Activated CD4-positive, CD25-positive, alpha-beta regulatory T cell treated with anti-CD3 and anti-CD28 coated beads, Interleukin-2, amount 50 U/mL, for 16 hours (primary cell): ENCODE measurements around the gene FAM20C.
"Not testable (repeated sequence)": the region's sequence is repeated elsewhere in the genome, so short reads cannot be mapped to it uniquely, and the experiment has no call there.

Experiments
- DNase-seq: peaks from one replicate; pipeline ENCODE4 v3.0.0-alpha.2; 2020; ENCODE audit warnings: low read depth, low spot score

The FAM20C gene

DNA sequence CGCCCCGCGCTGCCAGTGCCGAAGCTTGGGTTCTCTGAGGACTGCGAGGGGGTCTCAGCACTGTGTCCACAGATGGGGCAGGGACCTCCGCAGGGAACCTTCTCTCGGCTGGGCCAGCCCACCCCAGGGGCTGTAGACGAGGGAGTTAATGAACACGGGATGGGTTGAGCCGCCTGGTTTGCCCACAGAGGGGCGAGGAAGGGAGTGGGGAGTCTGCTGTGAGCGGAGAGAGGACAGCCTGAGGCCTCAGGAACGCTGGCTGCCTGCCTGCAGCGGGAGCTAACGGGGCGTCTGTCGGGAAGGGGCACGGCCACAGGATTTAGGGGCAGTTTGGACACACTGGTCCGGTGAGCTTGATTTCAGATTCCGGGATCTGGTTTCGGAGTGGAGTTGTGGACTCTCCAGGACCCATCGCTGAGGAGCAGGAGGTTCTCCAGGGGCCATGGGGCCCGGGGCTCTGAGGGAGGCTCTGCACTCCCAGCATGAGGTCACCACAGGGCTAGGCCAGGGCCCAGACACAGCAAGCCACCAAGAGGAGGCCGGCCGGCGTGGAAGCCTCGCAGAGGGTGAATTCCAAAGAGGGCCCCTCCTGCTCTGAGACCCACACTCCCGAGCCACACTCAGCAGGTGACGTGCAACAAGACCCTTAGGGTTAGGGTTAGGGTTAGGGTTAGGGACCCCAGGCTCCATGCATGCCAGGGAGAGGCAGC lies 19.0 kb upstream of the FAM20C start:
- no peak for DNase-seq

- no peak for DNase-seq
Measured at GRCh38 chr7:174716-175115, 17.7 kb upstream of the FAM20C start.

DNA sequence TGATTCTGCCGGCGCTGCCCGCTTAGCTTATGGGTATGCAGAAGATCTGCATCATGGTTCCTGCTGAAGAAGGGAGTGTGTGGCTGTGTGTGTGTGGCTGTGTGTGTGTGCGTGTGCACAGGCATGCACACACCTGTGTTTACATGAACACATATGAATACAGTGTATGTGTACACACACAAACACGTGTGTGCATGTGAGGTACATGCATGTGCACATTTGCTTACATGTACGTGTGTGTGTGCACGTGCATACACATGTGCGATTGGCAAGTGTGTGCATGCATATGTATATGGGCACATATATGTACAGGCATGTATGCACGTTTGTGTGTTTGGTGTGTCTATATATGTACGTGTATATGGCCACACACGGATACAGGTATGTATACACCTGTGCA lies 16.4 kb upstream of the FAM20C start:
- no peak for DNase-seq

GRCh38 chr7:176381-176780 lies 16.0 kb upstream of the FAM20C start:
- no peak for DNase-seq

GRCh38 chr7:176786-177459 lies 15.4 kb upstream of the FAM20C start:
- DNase-seq = no peak

- no peak for DNase-seq
Measured at GRCh38 chr7:178444-178843, 13.9 kb upstream of the FAM20C start.

DNA sequence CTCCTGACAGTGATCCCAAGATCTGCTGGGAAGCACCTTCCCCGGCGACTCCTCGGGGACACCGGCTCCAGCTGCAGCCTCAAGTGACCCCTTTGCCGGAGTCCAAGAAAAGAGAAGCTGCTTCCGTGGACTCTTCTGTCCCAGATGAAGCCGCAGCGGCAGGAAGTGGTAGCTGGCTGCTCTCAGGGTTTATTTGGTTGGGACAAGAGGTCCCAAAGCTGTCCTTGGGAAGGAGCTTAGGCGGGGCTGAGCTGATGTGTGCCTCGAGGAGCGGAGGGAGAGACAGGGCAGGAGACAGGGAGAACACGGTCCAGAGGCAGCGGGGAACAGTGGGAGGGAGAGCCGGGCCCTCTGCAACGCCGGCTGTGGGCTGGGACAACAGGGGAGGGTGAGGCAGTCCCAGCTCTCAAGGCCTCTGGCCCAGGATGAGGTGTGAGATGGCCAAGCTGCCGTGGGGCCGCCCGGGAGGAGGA lies 13.1 kb upstream of the FAM20C start:
- no peak for DNase-seq

DNA sequence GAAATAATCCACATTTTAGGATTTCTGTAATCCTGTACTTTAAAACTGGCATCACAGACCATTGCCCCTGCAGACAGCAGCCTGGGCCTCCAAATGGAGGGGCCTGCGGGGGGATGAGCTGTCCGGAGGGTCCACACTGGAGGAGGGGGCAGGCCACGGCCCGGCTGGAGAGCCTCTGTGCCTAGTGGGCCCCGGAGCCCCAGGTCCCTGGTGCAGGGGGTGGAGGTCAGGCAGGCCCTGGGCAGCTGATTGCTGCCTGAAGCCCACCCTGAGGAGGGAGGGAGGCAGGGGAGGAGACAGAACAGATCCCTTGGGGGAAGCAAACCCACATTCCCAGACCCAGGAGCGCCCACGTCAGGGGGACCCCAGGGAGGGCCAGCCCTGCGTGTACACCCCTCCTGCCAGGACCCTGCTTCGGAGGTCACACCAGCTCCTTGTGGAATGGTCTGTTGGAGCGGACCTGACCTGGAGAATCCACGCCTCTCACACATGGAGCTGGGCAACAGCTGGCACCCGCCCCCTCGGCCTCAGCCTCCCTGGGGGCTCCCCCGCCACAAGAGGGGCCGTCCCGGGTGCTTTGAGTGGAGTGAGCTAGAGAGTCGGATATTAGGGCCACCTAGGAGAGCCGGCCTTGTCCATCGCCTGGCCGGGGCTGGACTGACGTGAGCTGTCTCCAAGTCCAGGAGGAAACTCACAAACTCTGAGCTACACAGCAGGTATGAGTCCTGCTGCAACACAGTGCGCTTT lies 12.2 kb upstream of the FAM20C start:
- no peak for DNase-seq

DNA sequence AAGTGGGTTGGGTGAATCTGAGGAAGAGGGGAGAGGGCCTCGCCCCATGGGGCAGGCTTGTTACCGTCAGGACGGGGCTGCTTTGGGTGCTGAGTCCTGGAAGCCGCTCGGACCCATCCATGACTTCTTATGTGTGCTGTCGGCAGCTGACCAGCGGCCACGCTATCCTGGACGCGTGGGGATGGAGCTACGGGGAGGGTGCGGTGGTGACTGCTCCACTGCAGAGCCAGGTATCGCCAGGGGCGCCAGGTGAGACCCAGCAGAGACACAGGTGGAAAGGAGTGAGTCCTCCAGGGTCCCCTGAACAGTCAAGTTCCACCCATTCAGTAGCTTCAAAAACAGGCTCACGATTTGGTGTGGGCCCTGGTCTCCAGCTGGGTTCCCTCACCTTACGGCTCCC lies 10.6 kb upstream of the FAM20C start:
- DNase-seq = no peak

- DNase-seq = not testable (repeated sequence)
Measured at GRCh38 chr7:182502-182901, 9.9 kb upstream of the FAM20C start.

- no peak for DNase-seq
Measured at GRCh38 chr7:183496-184292, 8.7 kb upstream of the FAM20C start.

DNA sequence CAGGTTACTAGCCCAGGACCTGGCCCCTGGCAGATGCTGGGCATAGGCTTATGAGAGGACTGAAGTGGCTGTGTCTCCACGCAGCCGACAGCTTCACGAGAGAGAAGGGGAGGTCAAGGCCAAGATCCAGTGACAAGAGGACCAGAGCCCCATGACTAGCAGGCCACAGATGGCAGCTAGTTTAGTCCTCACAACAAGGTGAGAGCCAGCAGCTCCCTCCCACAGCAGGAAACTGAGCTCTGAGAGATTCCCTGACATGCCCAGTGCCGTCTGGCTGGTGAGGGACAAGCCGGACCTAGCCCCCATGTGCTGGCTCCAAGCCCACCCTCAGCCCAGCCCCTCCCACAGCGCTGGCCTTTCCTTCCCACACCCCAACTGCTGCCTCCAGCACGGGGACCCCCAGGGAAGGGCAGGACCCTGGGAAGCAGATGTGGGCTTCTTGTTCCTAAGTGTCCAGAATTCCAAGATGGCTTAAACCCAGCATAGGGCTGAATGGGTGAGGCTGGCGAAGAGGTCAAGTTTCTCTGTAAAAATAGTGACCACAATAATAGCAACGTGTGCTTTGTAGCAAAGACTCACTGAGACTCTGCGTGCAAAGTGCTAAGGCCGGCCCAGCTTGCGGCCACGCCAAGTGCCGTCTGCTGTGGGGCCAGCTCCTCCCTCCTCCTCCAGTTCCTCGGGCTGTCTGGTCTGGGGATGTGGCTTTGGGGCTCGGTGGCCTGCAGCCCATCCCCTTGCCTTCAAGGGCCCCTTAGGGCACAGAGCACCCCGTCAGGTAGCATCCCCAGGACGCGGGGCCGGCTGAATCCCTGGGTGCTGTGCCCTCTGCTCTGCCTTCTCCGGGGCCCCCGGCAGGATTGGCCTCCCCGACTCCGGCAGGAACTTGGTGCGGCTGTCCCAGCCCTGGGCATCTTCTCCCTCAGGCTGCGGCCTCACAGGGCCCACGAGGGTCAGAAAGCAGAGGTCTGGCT lies 7.8 kb upstream of the FAM20C start:
- no peak for DNase-seq

DNA sequence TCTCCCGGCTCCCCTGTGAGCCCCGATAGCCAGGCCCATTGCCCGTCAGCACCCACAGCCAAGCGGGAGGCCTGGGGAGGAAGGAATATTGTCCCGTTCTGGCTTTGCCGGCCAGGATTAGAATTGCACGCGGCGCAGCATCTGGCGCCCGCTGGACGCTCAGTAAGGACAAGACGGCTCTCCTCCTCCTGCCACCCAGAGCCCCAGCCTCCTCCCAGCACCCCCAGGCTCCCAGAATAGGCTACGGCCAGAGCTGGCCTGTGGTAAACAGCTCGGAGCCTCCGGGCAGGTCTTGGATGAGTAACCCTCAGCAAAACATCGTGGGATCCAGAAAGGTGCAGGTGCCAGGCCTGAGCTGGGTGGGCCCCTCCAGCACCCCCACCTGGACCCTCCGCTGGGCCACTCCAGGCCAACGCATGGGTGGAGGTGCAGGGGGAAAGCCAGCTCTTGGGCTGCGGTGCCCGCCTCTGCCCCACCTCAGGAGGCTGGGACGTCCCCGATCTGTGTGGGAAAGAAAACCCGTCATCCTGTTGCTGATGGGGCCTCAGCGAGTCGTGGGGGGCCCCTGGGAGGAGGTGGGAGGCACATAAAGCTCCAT lies 5.8 kb upstream of the FAM20C start:
- DNase-seq = no peak

GRCh38 chr7:187227-187927 lies 5.0 kb upstream of the FAM20C start:
- DNase-seq = no peak

DNA sequence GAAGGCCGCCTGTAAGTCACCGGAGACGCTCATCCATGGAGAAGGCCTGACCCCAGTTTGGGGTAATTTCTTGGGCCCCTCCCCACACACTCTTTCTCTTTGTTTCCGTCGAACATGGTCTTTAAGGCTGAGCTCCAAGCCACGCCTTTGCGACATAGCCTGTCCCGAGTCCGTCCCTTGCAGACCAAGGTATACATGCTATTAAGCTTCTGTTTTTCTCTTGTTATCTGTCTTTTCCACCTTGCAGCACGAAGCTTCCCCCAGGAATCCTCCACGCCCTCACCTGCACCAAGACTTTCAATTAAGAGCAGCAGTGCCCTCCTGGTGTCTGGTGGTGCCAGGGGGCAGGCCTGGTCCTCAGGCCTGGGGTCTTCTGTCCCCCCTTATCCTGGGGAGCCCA lies 4.2 kb upstream of the FAM20C start:
- DNase-seq = no peak

- DNase-seq = no peak
Measured at GRCh38 chr7:188727-189500, 3.5 kb upstream of the FAM20C start.

GRCh38 chr7:189719-190118 lies 2.7 kb upstream of the FAM20C start:
- no peak for DNase-seq

GRCh38 chr7:190196-190595 lies 2.2 kb upstream of the FAM20C start:
- DNase-seq = no peak
